ENCODE results near the gene IER3. TPM values are rescaled to one million over a fixed set of nuclear protein-coding genes. Genes with fewer than 3 reads are reported as not detected.
A peak's percentile ranks its signal among the peaks of the same experiment; 100 is the strongest.
"Not testable (repeated sequence)": the region's sequence is repeated elsewhere in the genome, so short reads cannot be mapped to it uniquely, and the experiment has no call there.

Gene IER3
- total RNA-seq, 1 experiment from 2014 or later = 82.4 TPM

- Mint-ChIP-seq H3K27me3 (ENCODE audit: low read depth) (no peaks in the 10 kb centered on the region), H3K36me3 (peaks cover 66% of the 10 kb centered on the region), H3K9me3 (no peaks in the 10 kb centered on the region), H3K4me1 (peaks cover 31% of the 10 kb centered on the region), H3K4me3 (peak overlapping the region; percentile 38), H3K27ac (peak overlapping the region; percentile 78)
- ChIA-PET POLR2A (interaction anchor here (2.7 kb wide), 1 partner anchor 45 kb away, joined by 8 read pairs; no protein-coding TSS in a partner anchor), CTCF (interaction anchor here (1.0 kb wide), 1 partner anchor 46 kb away, joined by 5 read pairs; no protein-coding TSS in a partner anchor)
- DNase-seq (ENCODE audit: low spot score) = no peak
- ATAC-seq = no peak
- TF ChIP-seq ZMAT4 (CRISPR knock-in tag; IDR thresholded peaks at IDR 0.05) (no peak), ZSCAN18 (CRISPR knock-in tag; IDR thresholded peaks at IDR 0.05) (no peak), GABPB1 (CRISPR knock-in tag; IDR thresholded peaks at IDR 0.05) (peak; percentile 29; the same call in 1 of the 2 replicates), GTF2I (CRISPR knock-in tag; conservative IDR thresholded peaks at IDR 0.05) (no peak), ATF3 (CRISPR knock-in tag; conservative IDR thresholded peaks at IDR 0.05) (no peak), OVOL2 (CRISPR knock-in tag; IDR thresholded peaks at IDR 0.05; ENCODE audit: borderline replicate concordance) (no peak), FOXJ3 (CRISPR knock-in tag; IDR thresholded peaks at IDR 0.05; ENCODE audit: borderline replicate concordance) (no peak), TP53 (CRISPR knock-in tag; IDR thresholded peaks at IDR 0.05) (no peak), ZNF219 (CRISPR knock-in tag; IDR thresholded peaks at IDR 0.05; ENCODE audit: borderline replicate concordance) (no peak), JAZF1 (CRISPR knock-in tag; IDR thresholded peaks at IDR 0.05) (no peak), SMAD4 (CRISPR knock-in tag; IDR thresholded peaks at IDR 0.05) (no peak), E2F4 (CRISPR knock-in tag; IDR thresholded peaks at IDR 0.05; ENCODE audit: borderline replicate concordance, low read depth) (no peak), JUN (CRISPR knock-in tag; IDR thresholded peaks at IDR 0.05) (no peak), TEAD1 (CRISPR knock-in tag; IDR thresholded peaks at IDR 0.05) (no peak), ZNF232 (CRISPR knock-in tag; IDR thresholded peaks at IDR 0.05) (no peak), AR (CRISPR knock-in tag; IDR thresholded peaks at IDR 0.05) (no peak), ZNF671 (CRISPR knock-in tag; IDR thresholded peaks at IDR 0.05) (0 out of 2 replicates have a peak, but pooled peaks have one; percentile 16)
Observed at GRCh38 chr6:30724906-30725667, 19.3 kb downstream of the IER3 start.

- peak overlapping the region; percentile 95 for H3K27ac Mint-ChIP-seq
- not testable (repeated sequence) for H3K27me3 Mint-ChIP-seq (ENCODE audit: low read depth); DNase-seq (ENCODE audit: low spot score); H3K9me3 Mint-ChIP-seq; ATAC-seq
- H3K4me3 Mint-ChIP-seq = peak overlapping the region; percentile 99
- POLR2A ChIA-PET = interaction anchor here (1.4 to 2.7 kb wide), 2 partner anchors 44 to 109 kb away, joined by 3 to 8 read pairs; no protein-coding TSS in a partner anchor
- H3K4me1 Mint-ChIP-seq = peaks cover 37% of the 10 kb centered on the region
- CTCF ChIA-PET = interaction anchor here (1.0 to 6.0 kb wide), 2 partner anchors 45 kb away, joined by 5 to 54 read pairs; no protein-coding TSS in a partner anchor
- H3K36me3 Mint-ChIP-seq = peaks cover 60% of the 10 kb centered on the region
Observed at GRCh38 chr6:30723843-30724741, 20.3 kb downstream of the IER3 start.

Measured in WTC11 (cell line).